Kidney epithelial cell (primary cell): ENCODE results near the gene TPCN2. TPM values are rescaled to one million over a fixed set of nuclear protein-coding genes. Genes with fewer than 3 reads are reported as not detected.

ENCODE experiments used
- DNase-seq: peaks from one replicate; pipeline ENCODE4 v3.0.0-alpha.2; 2010; ENCODE audit warnings: low read depth
- H3K27me3 ChIP-seq: 2 replicates; pipeline ENCODE4 v1.6.0; 2011; ENCODE audit warnings: low read length; ENCODE audit not compliant: control insufficient read depth, insufficient read depth
- H3K36me3 ChIP-seq: 2 replicates; pipeline ENCODE4 v1.5.1; 2011; ENCODE audit warnings: low read length; ENCODE audit not compliant: control insufficient read depth, insufficient read depth
- H3K4me3 ChIP-seq: 2 replicates; pipeline ENCODE4 v1.5.1; 2011; ENCODE audit warnings: low read depth, mild to moderate bottlenecking, control low read depth, low read length
- CTCF ChIP-seq: IDR thresholded peaks from 2 replicates; pipeline ENCODE4 v1.5.1; 2011; ENCODE audit warnings: mild to moderate bottlenecking, moderate library complexity, low read length, control low read depth, inconsistent platforms; ENCODE audit not compliant: insufficient read depth, poor library complexity, severe bottlenecking
- total RNA-seq: library from RNA; depleted of rRNA; stranded (reverse); fragments of >200 nt; gene quantifications from 2 replicates; pipeline ENCODE4 v1.2.3, GENCODE V29; 2015

The TPCN2 gene
- total RNA-seq, 1 donor from 2014 or later = 8.9 TPM

- no peak for DNase-seq
- TF ChIP-seq CTCF = no peak
- no peaks in the 10 kb centered on the region for H3K36me3 ChIP-seq
- no peak overlapping the region for H3K4me3 ChIP-seq
- H3K27me3 ChIP-seq = peaks cover 3% of the 10 kb centered on the region
Measured at GRCh38 chr11:69001243-69002081, 47.3 kb upstream of the TPCN2 start.

- peaks cover 3% of the 10 kb centered on the region for H3K27me3 ChIP-seq
- no peak for DNase-seq
- TF ChIP-seq CTCF = no peak
- H3K36me3 ChIP-seq = no peaks in the 10 kb centered on the region
- H3K4me3 ChIP-seq = no peak overlapping the region
Measured at GRCh38 chr11:69002110-69002569, 46.6 kb upstream of the TPCN2 start.

GRCh38 chr11:69002570-69003231, 46.0 kb upstream of the TPCN2 start:
- no peak overlapping the region for H3K4me3 ChIP-seq
- peaks cover 3% of the 10 kb centered on the region for H3K27me3 ChIP-seq
- H3K36me3 ChIP-seq = no peaks in the 10 kb centered on the region
- TF ChIP-seq CTCF = no peak
- no peak for DNase-seq

- Histone ChIP-seq H3K4me3 (no peak overlapping the region), H3K36me3 (no peaks in the 10 kb centered on the region), H3K27me3 (peaks cover 3% of the 10 kb centered on the region)
- TF ChIP-seq CTCF = no peak
- DNase-seq = no peak
Measured at GRCh38 chr11:69003301-69003865, 45.3 kb upstream of the TPCN2 start.

DNA sequence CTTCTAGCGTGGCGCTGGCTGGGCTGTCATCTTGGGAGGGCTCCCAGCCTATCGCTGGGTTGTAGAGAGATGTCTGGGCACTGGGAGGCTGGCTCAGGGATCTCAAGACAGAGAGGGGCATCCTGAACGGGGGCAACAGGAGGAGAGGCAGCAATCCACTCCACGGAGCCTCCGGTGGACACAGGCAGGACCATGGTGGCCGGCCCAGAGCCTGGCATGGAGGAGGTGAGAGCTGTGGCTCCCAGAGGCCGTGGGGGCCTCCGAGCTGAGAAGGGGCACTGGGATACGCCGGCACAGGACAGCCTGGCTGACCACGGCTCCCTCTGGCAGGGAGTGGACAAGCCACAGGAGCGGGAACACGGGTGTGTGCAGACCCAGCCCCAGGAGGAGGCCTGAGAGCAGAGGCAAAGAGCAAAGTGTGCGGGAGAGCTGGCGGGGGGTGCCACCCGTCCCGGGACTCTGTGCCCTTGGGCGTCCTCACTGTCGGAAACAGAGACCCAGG, 44.8 kb upstream of the TPCN2 start:
- TF ChIP-seq CTCF = no peak

More for the DNA sequence above, 44.8 kb upstream of the TPCN2 start:
- Histone ChIP-seq H3K27me3 (peaks cover 3% of the 10 kb centered on the region), H3K4me3 (no peak overlapping the region), H3K36me3 (no peaks in the 10 kb centered on the region)
- no peak for DNase-seq
